Kidney (tissue), 14 donors: ENCODE results near the gene H3-3A. TPM values are rescaled to one million over a fixed set of nuclear protein-coding genes. Genes with fewer than 3 reads are reported as not detected.

Experiments
- DNase-seq, 5 donors: peaks; one replicate each; pipeline ENCODE4 v3.0.0-alpha.2; 2013 to 2020
- FAIRE-seq: peaks from 2 replicates; lab custom pipeline; 2012; peaks lifted over from hg19 to GRCh38; lab: Jason Lieb, UNC
- H3K27ac ChIP-seq, 2 donors: one replicate each; pipeline ENCODE4 v1.7.0; 2013; ENCODE audit warnings: low read depth in 2 of 2, low read length in 2 of 2, inconsistent platforms in 1 of 2
- H3K27me3 ChIP-seq: one replicate; pipeline ENCODE4 v1.7.1; 2013; ENCODE audit warnings: low read length, inconsistent platforms; ENCODE audit not compliant: control insufficient read depth, insufficient read depth
- H3K36me3 ChIP-seq, 3 donors: one replicate each; pipeline versions ENCODE4 v1.7.0 to v1.7.1; 2013; ENCODE audit warnings: low read length in 3 of 3, control low read depth in 1 of 3, inconsistent platforms in 1 of 3; ENCODE audit not compliant: insufficient read depth in 3 of 3, control insufficient read depth in 2 of 3
- H3K4me1 ChIP-seq, 3 donors: one replicate each; pipeline versions ENCODE4 v1.7.0 to v1.7.1; 2013; ENCODE audit warnings: low read length in 3 of 3, inconsistent platforms in 1 of 3, low read depth in 1 of 3; ENCODE audit not compliant: control insufficient read depth in 2 of 3, insufficient read depth in 2 of 3
- H3K4me3 ChIP-seq, 3 donors: one replicate each; pipeline versions ENCODE4 v1.7.0 to v1.8.1; 2013; ENCODE audit warnings: low read length in 3 of 3, control low read depth in 1 of 3, inconsistent platforms in 1 of 3
- H3K9ac ChIP-seq, 3 donors: one replicate each; pipeline versions ENCODE4 v1.7.0 to v1.7.1; 2013; ENCODE audit warnings: low read length in 3 of 3, control low read depth in 1 of 3, inconsistent platforms in 1 of 3
- H3K9me3 ChIP-seq, 3 donors: one replicate each; pipeline versions ENCODE4 v1.7.0 to v1.7.1; 2013; ENCODE audit warnings: low read length in 3 of 3, control low read depth in 1 of 3, inconsistent platforms in 1 of 3; ENCODE audit not compliant: control insufficient read depth in 2 of 3, insufficient read depth in 1 of 3
- CTCF ChIP-seq: IDR thresholded peaks from 3 replicates; pipeline ENCODE4 v1.5.1; 2012; ENCODE audit warnings: mild to moderate bottlenecking, moderate library complexity, borderline replicate concordance; ENCODE audit not compliant: insufficient read depth; ENCODE audit errors: extremely low read depth
- intact Hi-C: fragments of 100-400 bp; cut with DNase I; formaldehyde crosslinking; loops from one replicate; pipeline ENCODE4 v1.11.1; 2022
- polyA plus RNA-seq: library from polyadenylated mRNA; stranded (reverse); fragments of 350-450 nt; fragmentation: Illumina TruSeq; extraction: RNeasy Lipid Tissue Mini Kit (QIAGEN cat#74804); gene quantifications from one replicate; pipeline ENCODE4 v1.2.3, GENCODE V29; 2014; ENCODE audit warnings: low read depth, low replicate concordance; ENCODE audit not compliant: insufficient read depth
- total RNA-seq: library from RNA; stranded (reverse); fragmentation: NEBNext Ultra II Directional; extraction: Animal tissue kit (Norgen Biotek cat#: 25700); gene quantifications from one replicate; pipeline ENCODE4 v1.2.1, GENCODE V29; 2021
- donor health status: control.
- donor health status: control.
- donor health status: control.
- donor health status: control.
- donor health status: control.
- donor health status: DM: yes; HTN: yes; CAD: no.
- donor health status: Normal renal cell carcinoma (clear cell type).

Gene H3-3A
- total and polyA plus RNA-seq, 2 donors from 2014 or later: 404 to 524 TPM

GRCh38 chr1:226072347-226072746 is 9.8 kb downstream of the H3-3A start:
- peaks cover 11 to 37% (median 13%) of the 10 kb centered on the region in 3 donors for H3K36me3 ChIP-seq
- DNase-seq: no peak

GRCh38 chr1:226073184-226073950 is 10.9 kb downstream of the H3-3A start:
- H3K9me3 ChIP-seq: no peaks in the 10 kb centered on the region
- peaks cover 0 to 2% (median 0%) of the 10 kb centered on the region in 3 donors for H3K4me1 ChIP-seq
- no peak for DNase-seq
- H3K4me3 ChIP-seq: no peak overlapping the region
- H3K9ac ChIP-seq: no peak overlapping the region
- no peak for TF ChIP-seq CTCF
- H3K27me3 ChIP-seq: no peaks in the 10 kb centered on the region
- FAIRE-seq: no peak
- peaks cover 11 to 32% (median 13%) of the 10 kb centered on the region in 3 donors for H3K36me3 ChIP-seq
- H3K27ac ChIP-seq: no peak overlapping the region
- intact Hi-C loops: no loop called here

More at GRCh38 chr1:226072347-226072746, 9.8 kb downstream of the H3-3A start:
- intact Hi-C loops: no loop called here
- no peaks in the 10 kb centered on the region for H3K9me3 ChIP-seq
- no peak for FAIRE-seq
- no peak overlapping the region for H3K27ac ChIP-seq
- peaks cover 0 to 2% (median 0%) of the 10 kb centered on the region in 3 donors for H3K4me1 ChIP-seq
- TF ChIP-seq CTCF: no peak
- H3K27me3 ChIP-seq: no peaks in the 10 kb centered on the region
- no peak overlapping the region for H3K9ac ChIP-seq
- H3K4me3 ChIP-seq: no peak overlapping the region

GRCh38 chr1:226074046-226074445 is 11.5 kb downstream of the H3-3A start:
- Histone ChIP-seq H3K27ac (no peak overlapping the region), H3K9me3 (no peaks in the 10 kb centered on the region), H3K4me1 (no peaks in the 10 kb centered on the region), H3K36me3 (peaks cover 8 to 27% (median 10%) of the 10 kb centered on the region in 3 donors), H3K9ac (no peak overlapping the region), H3K27me3 (no peaks in the 10 kb centered on the region), H3K4me3 (no peak overlapping the region)
- FAIRE-seq (no peak), DNase-seq (no peak)
- intact Hi-C loops: no loop called here
- TF ChIP-seq CTCF: no peak
